Stimulated activated naive B cell treated with anti-CD40 and anti-IgM and Interleukin-4, amounts not matched to agents 10 μg/mL and 1 μg/mL and 100 μg/mL, for 72 hours (primary cell): ENCODE data around the gene NR2C2AP.
"Not testable (repeated sequence)": the region's sequence is repeated elsewhere in the genome, so short reads cannot be mapped to it uniquely, and the experiment has no call there.

Experiments used
- ATAC-seq, 2 donors: fragments of 150-1000 bp; cut with Tn5 transposase; replicated peaks; 2 replicates each; pipeline ENCODE4 v1.10.0; 2021; ENCODE audit warnings: moderate library complexity in 1 of 2
- DNase-seq: peaks from one replicate; pipeline ENCODE4 v3.0.0; 2021
- H3K27ac Mint-ChIP-seq: one replicate; pipeline ENCODE4 v1.8.0; 2022; ENCODE audit warnings: mild to moderate bottlenecking, mixed read lengths
- H3K27me3 Mint-ChIP-seq, 2 donors: one replicate each; pipeline ENCODE4 v1.8.0; 2022; ENCODE audit warnings: mixed read lengths in 2 of 2
- H3K36me3 Mint-ChIP-seq, 2 donors: one replicate each; pipeline ENCODE4 v1.8.0; 2022; ENCODE audit warnings: mixed read lengths in 2 of 2, mild to moderate bottlenecking in 1 of 2
- H3K4me1 Mint-ChIP-seq, 2 donors: one replicate each; pipeline ENCODE4 v1.8.0; 2022; ENCODE audit warnings: mixed read lengths in 2 of 2, mild to moderate bottlenecking in 1 of 2
- H3K4me3 Mint-ChIP-seq, 2 donors: one replicate each; pipeline ENCODE4 v1.8.0; 2022; ENCODE audit warnings: mild to moderate bottlenecking in 2 of 2, mixed read lengths in 2 of 2, moderate library complexity in 1 of 2
- H3K9me3 Mint-ChIP-seq, 2 donors: one replicate each; pipeline ENCODE4 v1.8.0; 2022; ENCODE audit warnings: mixed read lengths in 2 of 2, mild to moderate bottlenecking in 1 of 2

NR2C2AP gene

GRCh38 chr19:19185853-19186740 lies 17.1 kb downstream of the NR2C2AP start:
- peaks cover 8 to 9% of the 10 kb centered on the region in 2 donors for H3K9me3 Mint-ChIP-seq
- H3K4me3 Mint-ChIP-seq = no peak overlapping the region
- no peak for DNase-seq
- H3K27ac Mint-ChIP-seq = peak overlapping the region; percentile 69
- no peaks in the 10 kb centered on the region for H3K27me3 Mint-ChIP-seq
- H3K36me3 Mint-ChIP-seq = peaks cover 40 to 59% of the 10 kb centered on the region in 2 donors
- H3K4me1 Mint-ChIP-seq = peaks cover 30 to 42% of the 10 kb centered on the region in 2 donors
- ATAC-seq = peak; percentile 75 to 79

DNA sequence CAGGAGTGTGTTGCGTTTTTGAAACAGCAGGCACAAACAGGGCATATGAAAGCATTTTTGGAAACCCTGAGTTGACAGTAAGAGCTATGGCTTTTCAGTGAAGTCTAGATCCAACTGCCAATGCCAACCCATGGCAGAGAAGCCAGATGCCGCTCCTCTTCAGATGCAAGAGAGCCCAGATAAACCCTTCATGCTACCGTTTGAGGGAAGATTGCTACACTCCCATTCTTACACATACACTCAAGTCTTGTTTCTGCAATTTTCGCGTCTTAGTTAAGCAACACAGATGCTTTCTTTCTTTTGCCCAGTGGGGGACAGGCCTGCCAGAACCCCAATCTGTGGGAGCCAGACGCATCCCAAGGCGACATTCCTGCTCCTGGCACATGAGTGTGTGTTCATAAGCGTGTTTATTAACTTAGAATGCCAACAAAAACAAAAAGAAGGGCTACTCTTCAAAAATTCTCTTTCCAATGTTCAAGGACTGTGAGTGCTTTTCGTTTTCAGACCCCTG lies 21.7 kb downstream of the NR2C2AP start:
- DNase-seq = no peak
- Mint-ChIP-seq H3K36me3 (peaks cover 54 to 66% of the 10 kb centered on the region in 2 donors), H3K4me3 (no peak overlapping the region), H3K4me1 (peaks cover 12 to 15% of the 10 kb centered on the region in 2 donors), H3K27ac (no peak overlapping the region), H3K9me3 (peaks cover 8 to 10% of the 10 kb centered on the region in 2 donors), H3K27me3 (no peaks in the 10 kb centered on the region)
- no peak for ATAC-seq

DNA sequence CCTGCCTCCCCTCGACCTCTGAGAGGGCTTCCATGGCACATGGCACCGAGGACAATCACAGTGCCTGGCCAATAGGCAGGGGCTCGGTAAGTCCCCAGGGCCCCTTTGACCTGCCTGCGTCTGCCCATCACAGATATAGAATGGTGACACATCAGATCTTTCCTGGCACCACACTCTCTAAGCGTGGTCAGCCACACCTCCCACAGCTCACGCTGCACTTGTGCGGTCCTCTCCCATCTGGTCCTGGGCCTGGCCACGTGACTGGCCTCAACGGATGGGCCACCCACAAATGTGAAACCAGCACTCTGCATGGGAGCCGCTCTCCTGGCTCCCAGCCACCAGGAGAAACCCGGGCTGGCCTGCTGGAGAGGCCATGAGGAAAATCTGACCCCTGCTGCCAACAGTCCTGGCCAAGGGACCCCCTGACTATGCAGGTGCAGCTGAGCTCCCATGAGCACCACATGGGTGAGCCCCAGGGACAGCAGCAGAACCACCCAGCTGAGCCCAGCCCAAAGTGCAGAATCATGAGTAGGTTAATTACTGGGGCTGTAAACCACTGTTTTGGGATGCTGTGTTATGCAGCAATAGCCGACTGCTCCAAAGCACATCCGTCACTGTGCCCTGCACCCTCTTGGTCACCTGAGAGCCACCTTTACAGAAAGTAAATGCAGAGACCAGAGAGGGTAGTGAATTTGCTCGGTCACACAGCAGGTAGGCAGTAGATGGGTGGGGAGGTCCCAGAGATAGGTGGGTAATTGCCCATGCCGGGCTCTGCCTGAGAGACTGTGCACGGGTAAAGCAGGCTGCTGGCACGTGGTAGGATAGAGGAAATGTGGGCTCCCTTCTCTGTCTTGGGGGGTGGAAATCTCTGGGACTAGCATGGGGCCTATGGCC lies 23.4 kb downstream of the NR2C2AP start:
- H3K9me3 Mint-ChIP-seq = peaks cover 3 to 4% of the 10 kb centered on the region in 2 donors

DNA sequence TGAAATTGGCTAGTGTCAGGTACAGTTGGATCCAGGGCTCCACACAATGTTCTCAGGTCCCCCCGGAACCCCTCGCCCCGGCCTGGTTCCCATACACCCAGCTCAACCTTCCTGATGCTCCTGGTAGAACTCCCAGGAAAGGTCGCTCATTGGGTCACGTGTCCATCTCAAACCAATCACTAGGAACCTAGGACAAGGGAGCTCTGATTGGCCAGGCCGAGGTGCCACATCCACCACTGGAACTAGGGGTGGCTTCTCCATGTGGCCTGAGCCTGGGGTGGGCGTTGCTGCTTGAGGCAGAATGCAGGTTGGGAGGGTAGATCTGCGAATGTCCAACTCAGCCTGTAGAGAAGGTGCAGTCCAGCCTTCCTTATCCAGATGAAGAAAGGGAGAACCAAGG lies 26.3 kb downstream of the NR2C2AP start:
- no peaks in the 10 kb centered on the region for H3K27me3 Mint-ChIP-seq
- no peak overlapping the region for H3K4me3 Mint-ChIP-seq
- peaks cover 45 to 49% of the 10 kb centered on the region in 2 donors for H3K36me3 Mint-ChIP-seq
- ATAC-seq = no peak
- peaks cover 7 to 11% of the 10 kb centered on the region in 2 donors for H3K4me1 Mint-ChIP-seq
- H3K9me3 Mint-ChIP-seq = peaks cover 3 to 4% of the 10 kb centered on the region in 2 donors
- H3K27ac Mint-ChIP-seq = no peak overlapping the region
- no peak for DNase-seq

More for the DNA sequence above, 23.4 kb downstream of the NR2C2AP start:
- no peaks in the 10 kb centered on the region for H3K27me3 Mint-ChIP-seq
- ATAC-seq (no peak), DNase-seq (no peak)
- no peak overlapping the region for H3K27ac Mint-ChIP-seq
- peaks cover 8 to 9% of the 10 kb centered on the region in 2 donors for H3K4me1 Mint-ChIP-seq
- peaks cover 49 to 63% of the 10 kb centered on the region in 2 donors for H3K36me3 Mint-ChIP-seq
- H3K4me3 Mint-ChIP-seq = no peak overlapping the region

GRCh38 chr19:19173243-19173642 lies 30.0 kb downstream of the NR2C2AP start:
- Mint-ChIP-seq H3K36me3 (peaks cover 34 to 39% of the 10 kb centered on the region in 2 donors), H3K4me1 (peaks cover 26 to 29% of the 10 kb centered on the region in 2 donors)
- ATAC-seq, H3K4me3 Mint-ChIP-seq, H3K9me3 Mint-ChIP-seq, H3K27me3 Mint-ChIP-seq, DNase-seq, H3K27ac Mint-ChIP-seq: not testable (repeated sequence)

DNA sequence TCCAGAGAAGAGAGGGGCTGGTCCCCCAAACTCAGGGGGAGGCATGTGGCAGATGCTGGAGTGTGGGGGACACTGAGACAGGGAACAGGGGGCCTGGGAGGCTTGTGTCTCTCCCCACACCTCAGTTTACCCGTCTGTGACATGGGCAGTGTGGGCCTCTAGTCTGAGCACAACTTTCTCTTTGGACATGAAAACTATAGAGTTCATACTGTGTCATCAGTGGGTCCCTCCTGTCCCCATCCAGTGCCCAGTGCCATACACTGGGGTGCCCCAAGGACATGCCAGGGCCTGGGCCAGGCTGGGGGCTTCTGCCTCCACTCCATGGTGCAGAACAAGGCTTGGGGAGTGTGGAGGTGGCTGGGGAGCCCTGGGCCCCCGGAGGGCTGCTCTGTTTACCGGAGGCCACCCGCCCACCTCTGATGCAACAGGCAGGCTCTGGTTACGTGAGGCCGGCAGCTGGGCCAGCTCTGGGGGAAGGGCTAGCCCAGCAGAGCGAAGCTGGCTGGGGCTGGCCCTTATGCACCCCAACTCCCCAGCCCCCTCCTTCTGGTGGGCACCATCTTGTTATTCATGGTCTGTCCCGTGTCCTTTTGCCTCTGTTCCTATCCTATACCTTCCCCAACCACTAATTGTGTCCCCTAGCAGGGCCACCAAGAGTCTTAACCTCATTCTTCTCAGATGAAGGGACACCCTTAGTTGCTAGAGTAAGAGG lies 31.2 kb downstream of the NR2C2AP start:
- Mint-ChIP-seq H3K4me1 (peaks cover 26 to 29% of the 10 kb centered on the region in 2 donors), H3K27ac (no peak overlapping the region), H3K4me3 (no peak overlapping the region), H3K27me3 (peaks cover 0 to 8% of the 10 kb centered on the region in 2 donors), H3K9me3 (no peaks in the 10 kb centered on the region), H3K36me3 (peaks cover 27 to 29% of the 10 kb centered on the region in 2 donors)
- DNase-seq (no peak), ATAC-seq (no peak)

DNA sequence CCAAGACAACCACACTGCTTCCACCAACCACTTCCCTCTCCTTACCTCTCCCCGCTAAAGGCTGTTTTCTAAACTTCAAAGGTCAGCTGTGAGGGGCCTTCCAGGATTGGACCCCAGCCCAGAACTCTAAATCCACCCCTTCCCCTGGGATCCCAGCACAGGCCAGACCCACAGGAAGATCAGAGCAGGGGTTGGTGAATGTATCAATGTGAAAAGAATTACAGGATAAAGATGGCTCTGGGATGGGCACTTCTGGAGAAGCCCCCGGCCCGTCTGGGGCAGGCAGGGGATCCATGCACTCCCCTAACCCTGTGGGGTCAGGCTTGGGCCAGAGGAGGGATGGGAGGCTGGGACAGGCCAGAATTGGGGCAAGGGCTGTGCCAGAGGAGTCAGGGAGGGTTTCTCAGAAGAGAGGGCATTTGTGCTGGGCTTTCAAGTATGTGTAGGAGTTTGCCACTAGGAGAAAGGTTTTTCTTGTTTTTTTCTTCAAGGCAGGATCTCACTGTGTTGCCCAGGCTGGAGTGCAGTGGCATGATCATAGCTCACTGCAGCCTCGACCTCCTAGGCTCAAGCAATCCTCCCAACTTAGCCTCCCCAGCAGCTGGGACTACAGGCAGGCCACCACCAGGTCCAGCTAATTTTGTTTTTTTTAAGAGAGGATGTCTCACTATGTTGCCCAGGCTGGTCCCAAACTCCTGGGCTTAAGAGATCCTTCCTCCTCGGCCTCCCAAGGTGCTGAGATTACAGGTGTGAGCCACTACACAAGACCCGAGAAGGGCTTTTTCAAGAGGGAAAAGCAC lies 32.1 kb downstream of the NR2C2AP start:
- ATAC-seq = no peak
- H3K4me1 Mint-ChIP-seq = peaks cover 26 to 29% of the 10 kb centered on the region in 2 donors
- DNase-seq = no peak
- H3K9me3 Mint-ChIP-seq = no peaks in the 10 kb centered on the region
- H3K27me3 Mint-ChIP-seq = peaks cover 0 to 8% of the 10 kb centered on the region in 2 donors
- H3K36me3 Mint-ChIP-seq = peaks cover 20 to 23% of the 10 kb centered on the region in 2 donors
- H3K4me3 Mint-ChIP-seq = peak overlapping the region; percentile 80
- H3K27ac Mint-ChIP-seq = peak overlapping the region; percentile 27

DNA sequence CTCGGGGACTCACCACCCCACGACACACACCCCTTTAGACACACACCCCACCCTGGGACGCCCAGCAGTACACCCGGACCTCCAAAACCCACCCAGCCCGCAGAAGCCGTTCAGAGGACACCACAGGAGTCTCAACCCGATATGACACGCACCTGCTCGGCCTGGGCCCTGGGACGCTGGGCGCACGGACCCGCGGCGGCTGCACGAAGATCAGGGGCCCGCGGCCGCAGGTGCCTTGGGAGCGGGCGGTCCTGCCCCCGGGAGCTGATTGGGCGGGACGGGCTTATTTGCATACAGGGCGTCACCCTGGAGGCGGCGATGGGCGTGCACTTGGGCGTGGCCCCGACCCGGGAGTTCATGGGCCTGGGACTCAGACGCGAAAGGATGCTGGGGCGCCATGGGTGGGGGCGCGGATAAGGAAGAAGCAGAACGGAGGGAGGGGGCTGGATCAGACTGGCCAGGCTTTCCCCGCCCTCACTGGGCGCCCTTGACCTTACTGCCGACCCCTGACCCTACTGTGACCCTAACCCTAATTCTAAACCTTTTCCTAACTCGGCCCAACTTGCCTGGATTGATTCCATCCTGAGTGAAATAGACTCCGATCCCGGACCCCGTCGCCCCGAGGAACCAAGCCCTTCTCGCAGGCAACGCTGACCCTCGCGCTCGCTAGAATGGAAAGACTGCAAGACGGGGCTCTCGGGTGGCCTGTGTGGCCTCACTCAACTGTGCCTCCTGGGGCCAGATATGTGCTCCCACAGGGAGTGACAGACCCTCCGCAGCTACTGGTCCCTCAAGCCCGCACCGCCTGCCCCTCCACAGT lies 33.0 kb downstream of the NR2C2AP start, which contains the start of gene MEF2B:
TSS of gene MEF2B (minus strand) at position 211 of the 820 bp plus-strand sequence. CDS start 19,528 bp downstream, outside the sequence.
- ATAC-seq (peak; percentile 94), DNase-seq (peak; percentile 79)
- peaks cover 0 to 8% of the 10 kb centered on the region in 2 donors for H3K27me3 Mint-ChIP-seq
- H3K27ac Mint-ChIP-seq = peak within 1 kb of the TSS; percentile 67
- H3K9me3 Mint-ChIP-seq = no peaks in the 10 kb centered on the region
- H3K36me3 Mint-ChIP-seq = peaks cover 19 to 21% of the 10 kb centered on the region in 2 donors
- peaks cover 26 to 29% of the 10 kb centered on the region in 2 donors for H3K4me1 Mint-ChIP-seq
- H3K4me3 Mint-ChIP-seq = peak within 1 kb of the TSS; percentile 80

- Mint-ChIP-seq H3K4me3 (peak overlapping the region; percentile 80), H3K27ac (peak overlapping the region; percentile 67), H3K27me3 (peaks cover 0 to 8% of the 10 kb centered on the region in 2 donors), H3K36me3 (peaks cover 21 to 25% of the 10 kb centered on the region in 2 donors), H3K4me1 (peaks cover 22 to 24% of the 10 kb centered on the region in 2 donors), H3K9me3 (no peaks in the 10 kb centered on the region)
- ATAC-seq = peak; percentile 19 to 27
- no peak for DNase-seq
Measured at GRCh38 chr19:19169236-19170052, 33.8 kb downstream of the NR2C2AP start.

GRCh38 chr19:19167612-19168011 lies 35.6 kb downstream of the NR2C2AP start:
- Mint-ChIP-seq H3K4me3 (peak overlapping the region in 1 of 2 donors; percentile 35), H3K4me1 (peaks cover 22% of the 10 kb centered on the region in 2 donors), H3K27ac (no peak overlapping the region), H3K27me3 (peaks cover 0 to 8% of the 10 kb centered on the region in 2 donors), H3K9me3 (no peaks in the 10 kb centered on the region), H3K36me3 (peaks cover 20 to 21% of the 10 kb centered on the region in 2 donors)
- ATAC-seq (no peak), DNase-seq (no peak)

DNA sequence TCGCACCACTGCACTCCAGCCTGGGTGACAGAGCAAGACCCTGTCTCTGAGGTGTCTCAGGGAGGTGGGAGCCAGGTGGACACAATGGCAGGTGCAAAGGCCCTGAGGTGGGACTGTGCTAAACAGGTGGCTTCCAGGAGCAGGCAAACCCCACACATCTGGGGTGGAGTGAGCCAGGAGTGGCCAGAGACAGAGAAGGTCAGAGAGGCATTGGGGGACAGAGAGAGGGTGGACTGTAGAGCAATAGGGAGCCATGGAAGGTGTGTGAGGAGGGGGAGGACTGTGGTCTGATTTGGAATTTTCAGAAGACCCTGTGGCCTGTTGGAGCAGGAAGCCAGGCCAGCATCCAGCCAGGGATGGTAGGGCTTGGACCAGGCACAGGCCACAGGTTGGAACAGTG lies 37.8 kb downstream of the NR2C2AP start:
- no peak for DNase-seq
- Mint-ChIP-seq H3K9me3 (no peaks in the 10 kb centered on the region), H3K4me3 (no peak overlapping the region), H3K4me1 (peaks cover 16 to 27% of the 10 kb centered on the region in 2 donors), H3K27me3 (peaks cover 0 to 8% of the 10 kb centered on the region in 2 donors), H3K36me3 (peaks cover 10 to 11% of the 10 kb centered on the region in 2 donors), H3K27ac (no peak overlapping the region)
- no peak for ATAC-seq
